HG02981 (cell line): ENCODE measurements around the gene GOT2.
"Not testable (repeated sequence)": the region's sequence is repeated elsewhere in the genome, so short reads cannot be mapped to it uniquely, and the experiment has no call there.

Experiments used
- ATAC-seq: cut with Tn5 transposase; IDR thresholded peaks from one replicate; pipeline ENCODE4 v1.9.1; 2021; ENCODE audit warnings: mild to moderate bottlenecking, moderate library complexity; ENCODE audit not compliant: unreplicated experiment

GOT2 gene

DNA sequence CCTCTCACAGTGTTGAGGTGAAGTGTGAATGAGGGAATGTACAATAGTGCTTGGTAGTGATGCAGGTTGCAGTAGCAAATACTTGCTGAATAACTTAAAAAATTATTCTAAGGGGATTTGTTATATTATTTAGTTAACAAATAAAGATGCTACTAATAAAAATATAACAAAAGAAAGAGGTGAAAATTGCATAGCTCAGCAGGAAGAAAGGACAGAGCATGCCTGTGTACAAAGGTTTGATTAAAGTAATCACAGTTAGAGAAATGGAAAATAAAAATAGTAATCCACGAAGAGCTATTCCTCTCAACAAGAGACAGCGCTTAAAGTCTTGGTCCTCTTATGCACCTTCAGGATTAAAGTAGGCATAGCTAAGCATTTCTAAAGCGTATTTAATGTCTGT lies 11.0 kb downstream of the GOT2 start:
- ATAC-seq, result no peak

DNA sequence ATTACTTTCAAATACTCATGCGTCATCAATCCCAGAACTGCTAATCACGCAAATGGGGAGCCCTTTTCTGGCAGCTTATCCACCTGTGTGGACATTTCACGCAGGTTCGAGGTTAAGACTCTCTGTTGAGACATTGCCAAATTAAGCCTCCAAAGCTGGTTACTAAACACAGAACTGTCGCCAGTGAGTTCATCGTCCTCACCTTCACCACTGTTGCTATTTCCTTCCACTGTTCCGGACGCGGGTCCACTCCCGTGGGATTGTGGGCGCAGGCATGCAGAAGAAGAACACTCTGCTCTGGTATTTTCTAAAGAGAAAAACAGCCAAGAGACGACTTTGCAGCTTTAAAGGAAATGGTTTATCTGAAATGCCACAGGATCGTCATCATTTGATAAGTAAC lies 16.1 kb downstream of the GOT2 start:
- no peak for ATAC-seq

DNA sequence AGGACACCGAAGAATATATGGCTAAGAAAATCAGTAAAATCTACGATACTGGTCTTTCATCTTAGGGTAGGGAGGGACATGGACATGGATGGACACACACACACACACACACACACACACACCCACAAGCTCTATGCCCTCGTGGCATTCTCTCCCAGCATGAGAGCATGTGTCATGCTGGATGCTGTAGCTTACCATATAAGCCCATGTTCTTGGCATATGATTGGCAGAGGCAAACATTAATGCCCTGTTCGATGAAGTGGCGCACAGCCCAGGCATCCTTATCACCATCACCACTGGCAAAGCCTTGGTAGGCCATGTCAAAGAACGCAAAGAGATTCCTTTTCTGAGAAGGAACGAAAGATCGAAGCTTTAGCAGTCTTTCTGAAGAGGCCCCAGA lies 17.6 kb downstream of the GOT2 start:
- ATAC-seq, result no peak

DNA sequence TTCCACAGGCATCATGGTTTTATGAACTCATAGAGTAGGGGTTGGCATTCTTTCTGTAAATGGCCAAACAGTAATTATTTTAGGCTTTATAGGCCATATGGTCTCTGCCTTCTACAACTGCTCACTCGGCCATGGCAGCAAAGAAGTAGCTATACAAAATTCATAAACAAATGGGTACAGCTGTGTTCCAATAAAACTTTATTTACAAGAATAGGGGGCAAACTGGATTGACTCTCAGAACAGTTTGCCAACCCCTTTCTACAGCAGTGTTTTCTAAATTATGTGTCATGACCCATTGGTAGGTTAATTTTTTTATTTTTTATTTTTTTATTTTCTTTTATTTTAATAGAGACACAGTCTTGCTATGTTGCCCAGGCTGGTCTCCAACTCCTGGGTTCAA lies 20.4 kb downstream of the GOT2 start:
- no peak for ATAC-seq

DNA sequence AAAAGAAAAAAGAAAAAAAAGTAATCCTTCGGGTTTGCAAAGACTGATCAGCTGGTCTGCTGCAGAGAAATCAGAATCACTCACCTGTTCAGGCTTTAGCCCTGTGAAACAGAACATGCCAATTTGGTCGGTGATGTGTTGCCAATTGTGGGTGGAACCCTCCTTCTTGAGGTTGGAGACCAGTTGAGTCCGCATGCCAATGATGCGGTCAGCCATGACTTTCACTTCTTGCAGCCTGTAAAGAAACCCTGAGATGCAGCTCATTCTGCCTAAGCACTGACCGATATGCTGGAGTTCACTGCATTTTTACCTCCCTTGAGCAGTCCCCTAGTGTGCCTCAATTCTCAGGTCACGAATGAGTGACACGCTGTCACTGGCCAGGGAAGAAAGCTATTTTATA lies 24.8 kb downstream of the GOT2 start:
- no peak for ATAC-seq

DNA sequence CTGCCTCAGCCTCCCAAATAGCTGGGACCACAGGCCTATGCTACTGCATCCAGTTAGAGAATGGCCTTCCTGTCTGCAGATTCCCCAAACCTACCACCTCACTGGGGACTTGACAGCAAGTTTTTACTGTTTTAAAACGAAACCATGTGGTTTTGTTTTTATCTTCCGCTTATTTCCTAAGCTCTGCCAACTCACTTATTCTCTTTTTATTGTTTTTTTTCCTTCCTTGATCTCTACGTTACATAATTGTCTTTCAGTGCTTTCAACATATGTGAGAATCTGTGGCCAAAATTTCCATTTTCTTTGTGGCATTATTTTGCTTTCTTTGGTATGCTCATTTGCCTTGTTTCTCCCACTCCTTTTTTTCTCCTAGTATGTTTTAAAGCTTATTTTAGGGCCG lies 35.0 kb downstream of the GOT2 start:
- no peak for ATAC-seq

DNA sequence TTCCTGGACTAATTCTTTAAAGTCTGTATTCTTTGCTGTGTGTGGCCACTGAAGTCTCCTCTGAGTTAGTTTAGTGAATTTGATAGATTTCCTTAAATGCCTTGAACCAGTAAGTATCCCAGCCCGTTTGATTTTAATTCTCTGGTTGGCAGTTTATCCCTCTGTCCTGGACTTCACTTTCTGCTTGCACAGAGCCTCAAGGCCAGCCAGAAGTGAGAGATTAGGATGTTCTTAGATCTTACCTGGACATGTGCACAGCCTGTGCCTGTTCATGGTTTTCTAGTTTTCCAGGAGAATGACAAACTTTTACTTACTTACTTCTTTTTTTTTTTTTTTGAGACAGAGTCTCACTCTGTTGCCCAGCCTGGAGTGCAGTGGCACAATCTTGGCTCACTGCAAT lies 38.7 kb downstream of the GOT2 start:
- no peak for ATAC-seq

DNA sequence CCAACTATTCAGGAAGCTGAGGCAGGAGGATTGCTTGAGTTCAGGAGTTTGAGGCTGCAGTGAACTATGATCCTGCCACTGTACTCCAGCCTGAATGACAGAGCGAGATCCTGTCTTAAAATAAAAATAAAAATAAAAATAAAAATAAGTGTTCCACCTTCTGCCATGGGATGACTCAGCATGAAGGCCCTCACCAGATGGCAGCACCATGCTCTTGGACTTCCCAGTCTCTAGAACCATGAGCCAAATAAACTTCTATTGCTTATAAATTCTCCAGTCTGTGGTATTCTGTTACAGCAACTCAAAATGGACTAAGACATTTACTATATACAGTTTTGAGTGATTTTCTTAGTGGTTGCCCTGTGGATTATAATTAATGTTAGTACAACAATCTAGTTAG lies 41.7 kb downstream of the GOT2 start:
- ATAC-seq, result no peak

DNA sequence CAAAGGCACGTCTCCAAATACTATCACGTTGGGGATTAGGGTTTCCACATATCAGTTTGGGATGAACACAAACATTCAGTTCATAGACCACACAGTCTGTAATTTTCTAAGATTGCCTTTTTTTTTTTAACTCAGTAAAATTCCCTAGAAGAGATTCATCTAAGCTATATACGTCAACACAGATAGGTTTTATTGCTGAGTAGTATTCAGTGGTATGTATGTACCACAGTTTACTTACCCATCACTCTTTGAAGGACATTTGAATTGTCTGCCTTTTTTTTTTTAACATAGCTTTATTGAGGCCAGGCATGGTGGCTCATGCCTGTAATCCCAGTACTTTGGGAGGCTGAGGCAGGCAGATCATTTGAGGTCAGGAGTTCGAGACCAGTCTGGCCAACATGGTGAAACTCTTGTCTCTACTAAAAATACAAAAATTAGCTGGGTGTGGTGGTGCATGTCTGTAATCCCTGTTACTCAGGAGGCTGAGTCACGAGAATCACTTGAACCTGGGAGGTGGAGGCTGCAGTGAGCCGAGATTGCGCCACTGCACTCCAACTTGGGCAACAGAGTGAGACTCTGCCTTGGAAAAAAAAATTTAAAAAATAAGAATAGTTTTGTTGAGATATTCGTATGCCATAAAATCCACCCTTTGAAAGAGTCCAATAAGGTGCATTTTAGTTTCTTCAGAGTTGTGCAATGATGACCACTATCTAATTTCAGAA lies 47.0 kb downstream of the GOT2 start:
- not testable (repeated sequence) for ATAC-seq

DNA sequence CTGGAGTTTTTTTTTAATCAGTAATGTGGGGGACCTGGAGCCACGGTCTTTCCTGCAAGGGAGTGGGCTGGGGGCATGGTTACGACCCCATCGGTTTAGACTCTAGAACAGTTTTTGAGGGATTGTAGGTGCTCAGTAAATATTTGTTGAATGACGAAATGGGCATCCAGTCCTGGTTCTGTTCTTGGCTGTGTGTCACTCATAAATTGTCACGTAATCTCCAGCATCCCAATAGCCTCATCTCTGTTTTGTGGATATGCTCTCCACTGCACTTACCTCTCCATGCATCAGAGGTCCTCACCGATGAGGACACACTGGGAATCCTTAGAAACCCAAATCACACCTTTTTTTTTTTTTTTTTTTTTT lies 49.0 kb downstream of the GOT2 start:
- ATAC-seq, result no peak

DNA sequence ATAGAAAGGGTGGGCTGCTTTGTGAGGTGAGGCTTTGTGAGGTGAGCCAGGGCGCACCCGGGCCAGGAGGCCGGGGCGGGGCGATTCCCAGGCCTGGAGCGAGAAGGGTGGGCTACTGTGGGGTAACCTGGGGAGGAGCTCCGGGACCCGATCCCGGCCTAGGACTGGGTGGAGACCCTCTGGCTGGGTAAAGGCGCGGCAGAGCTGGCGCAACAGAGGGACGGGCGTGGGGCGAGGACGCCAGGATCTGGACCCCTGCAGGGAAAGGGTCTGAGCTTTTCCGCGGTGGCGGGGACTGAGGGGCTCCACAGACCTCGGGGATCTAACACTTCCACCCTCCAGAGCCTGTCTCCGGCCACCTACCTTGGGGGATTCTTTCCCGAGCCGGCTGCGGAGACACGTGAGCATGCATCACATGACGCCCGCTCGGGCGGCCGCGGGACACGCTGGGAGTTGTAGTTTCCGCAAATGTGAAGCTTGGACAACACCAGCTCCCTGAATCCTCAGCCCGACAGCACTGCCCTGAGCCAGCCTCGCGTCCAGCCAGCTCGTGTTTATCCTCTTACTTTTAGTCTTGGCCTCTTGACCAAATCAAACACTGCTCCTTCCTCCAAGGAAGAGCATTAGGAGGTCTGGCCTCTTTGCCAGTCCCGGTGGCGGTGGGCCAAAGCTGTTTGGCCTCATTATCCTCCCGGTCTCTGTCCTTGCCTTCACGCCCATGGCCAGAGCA lies 49.6 kb downstream of the GOT2 start, which contains the start of gene SLC38A7:
SLC38A7 (minus strand) TSS at position 417 of the 730 bp plus-strand sequence. CDS start 4,644 bp downstream, outside the sequence.
- peak; percentile 95 for ATAC-seq

DNA sequence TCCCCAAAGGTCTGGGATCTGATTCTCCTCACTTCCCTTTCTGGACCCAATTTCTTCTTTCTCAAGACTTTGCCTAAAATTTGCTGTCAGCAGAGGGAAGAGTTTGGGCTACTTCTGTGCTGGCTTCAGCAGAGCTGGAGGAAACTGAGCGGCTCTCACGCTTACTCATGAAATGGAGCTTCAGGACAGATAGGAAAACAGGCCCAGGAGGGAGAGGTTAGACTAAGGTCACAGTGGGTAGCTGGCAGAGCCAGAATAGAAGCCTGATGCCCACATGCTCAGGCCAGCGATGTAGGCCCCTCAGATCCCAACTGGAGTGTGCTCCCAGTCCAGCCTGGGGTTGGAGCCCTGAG lies 50.1 kb downstream of the GOT2 start:
- no peak for ATAC-seq

DNA sequence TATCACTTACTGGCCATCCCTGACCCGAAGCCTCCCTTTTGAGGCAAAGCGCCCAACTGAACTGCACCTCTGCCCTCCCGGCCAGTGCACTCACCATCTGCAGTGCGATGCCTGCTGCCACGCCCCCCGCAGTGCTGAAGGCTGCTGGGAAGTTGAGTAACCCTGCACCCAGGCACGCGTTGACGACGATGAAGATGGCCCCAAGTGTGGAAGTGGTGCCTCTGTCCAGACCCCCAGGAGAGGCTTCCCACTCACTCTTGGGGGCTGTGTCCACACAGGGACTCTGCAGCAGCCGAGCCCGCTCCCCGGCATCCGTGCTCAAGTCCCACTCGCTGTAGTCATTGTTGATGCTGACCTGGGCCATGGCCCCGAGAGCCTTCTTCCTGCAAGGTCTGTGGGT lies 54.4 kb downstream of the GOT2 start:
- ATAC-seq, result no peak

DNA sequence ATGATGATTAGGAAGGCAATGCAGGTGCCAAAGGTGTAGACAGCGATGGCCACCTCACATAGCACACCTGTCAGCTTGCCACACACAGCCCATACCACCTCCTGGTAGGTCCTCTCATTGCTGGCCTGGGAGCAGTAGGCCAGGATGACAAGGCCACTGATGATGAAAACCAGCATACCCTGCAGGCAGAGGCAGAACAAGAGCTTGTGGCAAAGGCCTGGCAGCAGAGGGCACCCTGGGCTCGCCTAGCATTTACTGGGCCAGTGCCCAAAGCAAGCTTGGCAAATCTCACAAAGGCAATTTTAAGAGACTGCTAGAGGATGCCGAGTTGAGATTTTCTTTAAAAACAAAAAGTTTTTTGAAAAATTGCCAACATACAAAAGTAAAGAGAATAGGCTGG lies 55.4 kb downstream of the GOT2 start:
- no peak for ATAC-seq

DNA sequence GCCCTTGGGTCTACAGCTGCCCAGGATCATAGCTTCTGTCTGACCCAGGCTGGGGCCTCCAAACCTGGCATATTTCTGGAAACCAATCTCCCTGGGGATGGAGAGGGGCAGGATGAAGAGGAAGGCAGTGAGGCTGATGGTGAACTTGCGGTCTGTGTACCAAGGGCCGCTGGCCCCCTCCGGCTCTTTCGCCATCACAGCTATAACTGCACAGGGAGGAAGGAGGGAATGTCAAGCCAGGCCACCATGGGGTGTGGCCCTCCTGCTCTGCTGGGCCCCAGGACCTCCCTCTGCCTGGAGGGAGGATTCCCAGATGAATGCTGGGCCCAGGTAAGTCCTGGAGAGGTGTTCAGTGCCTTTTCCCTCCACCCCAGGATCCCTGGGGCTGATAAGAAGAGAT lies 55.8 kb downstream of the GOT2 start:
- no peak for ATAC-seq

DNA sequence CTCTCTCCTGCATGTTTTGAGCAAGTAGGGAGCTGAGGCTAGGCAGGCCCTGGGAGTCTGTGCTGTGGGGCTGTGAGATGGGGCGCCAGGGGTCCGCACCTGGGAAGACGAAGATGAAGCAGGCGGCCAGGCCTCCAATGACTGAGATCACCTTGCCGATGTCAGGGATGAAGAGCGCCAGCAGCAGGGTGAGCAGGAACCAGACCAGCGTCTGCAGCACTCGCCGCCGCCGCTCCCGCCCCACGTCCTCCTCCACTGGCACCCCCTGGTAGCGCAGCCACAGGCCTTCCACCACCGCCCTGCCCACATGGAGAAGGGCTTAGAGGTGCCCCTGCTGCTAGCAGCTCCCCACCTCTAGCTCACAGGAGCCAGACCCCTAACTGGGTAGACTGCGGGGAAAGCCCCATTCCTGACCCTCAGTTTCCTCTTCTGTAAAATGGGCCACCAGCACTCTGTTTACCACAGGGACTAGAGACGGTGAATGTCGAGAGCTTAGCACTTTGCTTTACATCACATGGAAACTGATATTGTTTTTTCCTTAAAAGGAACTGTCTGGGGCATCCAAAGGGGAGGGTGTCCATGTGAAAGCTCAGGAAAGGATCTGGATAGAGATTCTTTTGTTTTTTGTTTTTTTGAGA lies 63.1 kb downstream of the GOT2 start:
- ATAC-seq, result no peak

DNA sequence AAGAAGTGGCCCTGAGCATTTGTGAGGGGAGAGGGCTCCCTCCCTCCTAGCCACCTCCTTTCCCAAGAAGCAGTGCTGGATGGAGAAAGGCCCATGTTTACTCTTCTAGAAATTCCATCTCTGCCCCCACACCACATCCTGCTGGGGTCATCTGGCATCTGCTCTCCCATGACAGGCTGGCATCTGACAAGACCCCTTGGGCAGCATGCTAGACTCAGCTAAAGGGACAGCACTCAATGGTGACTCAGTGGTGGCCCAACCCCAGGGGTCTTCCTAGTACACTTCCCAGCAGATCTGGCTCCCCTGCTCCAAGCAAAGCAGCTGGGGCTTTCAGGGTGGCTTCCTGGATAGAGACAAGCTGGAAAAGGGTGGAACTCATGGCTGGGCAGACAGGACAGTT lies 63.9 kb downstream of the GOT2 start:
- ATAC-seq, result no peak

DNA sequence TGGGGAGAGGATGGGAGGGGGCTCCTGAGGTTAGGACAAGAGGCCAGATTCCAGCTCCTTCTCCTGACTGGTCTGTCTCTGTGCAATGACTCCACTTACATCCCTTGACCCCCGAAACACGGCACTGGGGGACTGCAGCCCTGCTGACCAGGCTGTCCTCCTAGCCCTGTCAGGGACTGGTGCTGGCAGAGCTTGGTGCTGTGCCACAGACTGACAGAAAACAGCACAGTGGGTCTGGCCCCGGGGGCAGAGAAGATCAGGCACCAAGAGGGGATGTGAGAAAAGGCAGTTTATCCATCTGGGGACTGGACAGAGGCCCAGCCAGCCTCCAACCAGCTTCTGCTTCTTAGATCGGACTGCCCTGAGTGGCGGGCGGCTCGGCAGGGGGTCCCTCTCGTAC lies 68.9 kb downstream of the GOT2 start:
- no peak for ATAC-seq

DNA sequence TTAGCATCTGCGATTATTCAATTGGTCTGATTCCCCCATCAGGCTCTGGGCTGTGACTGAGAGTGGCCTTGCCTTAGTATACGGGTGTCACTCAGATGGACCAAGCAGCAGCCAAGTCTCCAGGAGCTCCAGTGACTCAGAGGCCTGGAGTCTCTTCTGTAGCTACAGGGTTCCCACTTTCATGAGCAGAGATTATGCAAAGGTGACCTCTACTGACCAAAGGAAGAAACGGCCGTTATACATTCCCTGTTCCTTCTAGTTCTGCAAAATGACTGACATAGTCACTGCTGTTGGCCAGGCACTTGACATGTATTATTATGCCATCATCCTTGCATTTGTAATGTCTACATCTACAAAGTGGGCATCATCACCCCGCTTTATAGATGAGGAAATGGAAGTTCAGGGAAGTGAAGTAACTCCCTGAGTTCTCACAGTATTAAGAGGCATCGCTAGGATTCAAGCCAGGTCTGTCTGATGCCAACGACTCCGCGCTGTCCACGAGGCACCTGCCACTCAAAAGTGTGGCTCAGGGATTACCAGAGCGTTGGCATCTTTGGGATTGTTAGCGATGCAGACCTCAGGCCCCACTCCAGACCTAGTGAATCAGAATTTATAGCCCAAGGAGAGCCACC lies 72.8 kb downstream of the GOT2 start:
- ATAC-seq, result peak; percentile 72

DNA sequence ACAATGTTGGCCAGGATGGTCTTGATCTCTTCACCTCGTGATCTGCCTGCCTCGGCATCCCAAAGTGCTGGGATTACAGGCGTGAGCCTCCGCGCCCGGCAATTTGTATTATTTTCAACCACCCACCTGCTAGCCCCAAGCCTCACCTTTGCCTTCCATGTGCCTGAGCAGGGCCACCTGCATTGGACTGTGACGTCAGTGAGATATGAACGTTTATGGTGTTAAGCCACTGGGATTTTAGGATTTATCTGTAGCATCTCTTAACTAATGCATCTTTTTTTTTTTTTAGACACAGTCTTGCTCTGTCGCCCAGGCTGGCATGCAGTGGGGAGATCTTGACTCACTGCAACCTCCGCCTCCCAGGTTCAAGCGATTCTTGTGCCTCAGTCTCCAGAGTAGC lies 74.2 kb downstream of the GOT2 start:
- ATAC-seq, result not testable (repeated sequence)

DNA sequence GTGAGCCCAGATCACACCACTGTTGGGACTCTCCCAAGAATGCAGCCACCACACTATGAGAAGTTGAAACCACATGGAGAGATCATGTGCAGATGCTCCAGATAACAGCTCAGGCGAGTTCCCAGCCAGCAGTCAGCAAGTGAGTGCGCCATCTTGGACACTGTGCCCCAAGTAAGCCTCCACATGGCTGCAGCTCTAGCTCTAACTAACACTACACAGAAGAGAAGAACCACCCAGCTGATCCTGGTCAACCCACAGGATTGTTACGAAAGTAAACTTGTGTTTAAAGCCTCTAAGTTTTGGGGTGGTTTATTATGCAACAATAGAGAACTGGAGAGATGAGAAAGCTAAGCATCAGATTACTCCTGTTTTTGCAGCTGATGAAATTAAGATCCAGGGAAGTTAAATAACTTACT lies 75.3 kb downstream of the GOT2 start:
- ATAC-seq, result no peak
